Activated naive CD8-positive, alpha-beta T cell treated with anti-CD3 and anti-CD28 coated beads, Interleukin-2, amount 10 ng/mL, durations not matched to agents 7 days and 5 days (primary cell): ENCODE measurements around the gene ADAMTS20. TPM values are rescaled to one million over a fixed set of nuclear protein-coding genes. Genes with fewer than 3 reads are reported as not detected.

Experiments
- ATAC-seq: fragments of 150-1000 bp; cut with Tn5 transposase; one replicate; pipeline ENCODE4 v1.10.0; 2021; ENCODE audit warnings: low read depth, moderate library complexity
- POLR2A ChIA-PET: fragments of 350-600 bp; sonication (Branson Sonifier 250); formaldehyde crosslinking; loops from one replicate; lab custom pipeline; 2021; ENCODE audit warnings: antibody characterized with exemption; lab: Charles Lee
- DNase-seq: peaks from one replicate; pipeline ENCODE4 v3.0.0; 2021
- H3K27ac Mint-ChIP-seq: one replicate; pipeline ENCODE4 v1.8.0; 2022; ENCODE audit warnings: mild to moderate bottlenecking, mixed read lengths
- H3K27me3 Mint-ChIP-seq: one replicate; pipeline ENCODE4 v1.8.0; 2022; ENCODE audit warnings: mild to moderate bottlenecking, moderate library complexity, mixed read lengths
- H3K36me3 Mint-ChIP-seq: one replicate; pipeline ENCODE4 v1.8.0; 2021; ENCODE audit warnings: mild to moderate bottlenecking, mixed read lengths
- H3K4me1 Mint-ChIP-seq: one replicate; pipeline ENCODE4 v1.8.0; 2021; ENCODE audit warnings: mixed read lengths
- H3K4me3 Mint-ChIP-seq: one replicate; pipeline ENCODE4 v1.8.0; 2022; ENCODE audit warnings: mild to moderate bottlenecking, moderate library complexity, mixed read lengths
- H3K9me3 Mint-ChIP-seq: one replicate; pipeline ENCODE4 v1.8.0; 2021; ENCODE audit warnings: mixed read lengths
- total RNA-seq, 2 experiments: library from RNA; stranded (reverse); gene quantifications; one replicate each; pipeline ENCODE4 v1.2.3, GENCODE V29; 2021

The ADAMTS20 gene
- total RNA-seq, 2 experiments from 2014 or later = not detected

GRCh38 chr12:43336962-43337555, 214.9 kb downstream of the ADAMTS20 start:
- H3K9me3 Mint-ChIP-seq = no peaks in the 10 kb centered on the region

GRCh38 chr12:43333644-43334043, 218.4 kb downstream of the ADAMTS20 start:
- Mint-ChIP-seq H3K4me3 (no peak overlapping the region), H3K27ac (no peak overlapping the region)

More at GRCh38 chr12:43336962-43337555, 214.9 kb downstream of the ADAMTS20 start:
- no peak overlapping the region for H3K4me3 Mint-ChIP-seq
- DNase-seq (no peak), ATAC-seq (no peak)
- H3K36me3 Mint-ChIP-seq = no peaks in the 10 kb centered on the region
- POLR2A ChIA-PET = no interaction called here
- no peaks in the 10 kb centered on the region for H3K27me3 Mint-ChIP-seq
- H3K27ac Mint-ChIP-seq = no peak overlapping the region
- no peaks in the 10 kb centered on the region for H3K4me1 Mint-ChIP-seq

GRCh38 chr12:43332977-43333640, 218.9 kb downstream of the ADAMTS20 start:
- Mint-ChIP-seq H3K36me3 (no peaks in the 10 kb centered on the region), H3K9me3 (peaks cover 1% of the 10 kb centered on the region), H3K27me3 (no peaks in the 10 kb centered on the region), H3K27ac (no peak overlapping the region), H3K4me1 (no peaks in the 10 kb centered on the region), H3K4me3 (no peak overlapping the region)
- POLR2A ChIA-PET = no interaction called here
- ATAC-seq (no peak), DNase-seq (no peak)

More at GRCh38 chr12:43333644-43334043, 218.4 kb downstream of the ADAMTS20 start:
- no peaks in the 10 kb centered on the region for H3K36me3 Mint-ChIP-seq
- no peaks in the 10 kb centered on the region for H3K4me1 Mint-ChIP-seq
- no peaks in the 10 kb centered on the region for H3K27me3 Mint-ChIP-seq
- ATAC-seq (no peak), DNase-seq (no peak)
- POLR2A ChIA-PET = no interaction called here
- H3K9me3 Mint-ChIP-seq = peaks cover 1% of the 10 kb centered on the region

GRCh38 chr12:43331935-43332334, 220.1 kb downstream of the ADAMTS20 start:
- H3K4me1 Mint-ChIP-seq = no peaks in the 10 kb centered on the region
- no peaks in the 10 kb centered on the region for H3K36me3 Mint-ChIP-seq
- no peak overlapping the region for H3K27ac Mint-ChIP-seq
- H3K9me3 Mint-ChIP-seq = peaks cover 1% of the 10 kb centered on the region
- no peaks in the 10 kb centered on the region for H3K27me3 Mint-ChIP-seq
- ATAC-seq (no peak), DNase-seq (no peak)
- H3K4me3 Mint-ChIP-seq = no peak overlapping the region
- POLR2A ChIA-PET = no interaction called here

- H3K27me3 Mint-ChIP-seq = no peaks in the 10 kb centered on the region
- H3K9me3 Mint-ChIP-seq = peaks cover 1% of the 10 kb centered on the region
- DNase-seq = no peak
- no peak overlapping the region for H3K27ac Mint-ChIP-seq
- H3K36me3 Mint-ChIP-seq = no peaks in the 10 kb centered on the region
- ATAC-seq = no peak
- no peak overlapping the region for H3K4me3 Mint-ChIP-seq
- H3K4me1 Mint-ChIP-seq = no peaks in the 10 kb centered on the region
- POLR2A ChIA-PET = no interaction called here
These were observed 222.6 kb downstream of the ADAMTS20 start for GRCh38 chr12:43329375-43329774.

- Mint-ChIP-seq H3K27me3 (no peaks in the 10 kb centered on the region), H3K4me1 (no peaks in the 10 kb centered on the region), H3K36me3 (no peaks in the 10 kb centered on the region), H3K9me3 (peaks cover 3% of the 10 kb centered on the region), H3K27ac (no peak overlapping the region), H3K4me3 (no peak overlapping the region)
- POLR2A ChIA-PET = no interaction called here
- no peak for ATAC-seq
- no peak for DNase-seq
These were observed 226.2 kb downstream of the ADAMTS20 start for GRCh38 chr12:43325786-43326185.

GRCh38 chr12:43320281-43320680, 231.7 kb downstream of the ADAMTS20 start:
- Mint-ChIP-seq H3K27me3 (no peaks in the 10 kb centered on the region), H3K27ac (no peak overlapping the region), H3K4me3 (no peak overlapping the region), H3K9me3 (peaks cover 1% of the 10 kb centered on the region), H3K36me3 (no peaks in the 10 kb centered on the region), H3K4me1 (no peaks in the 10 kb centered on the region)
- no peak for DNase-seq
- POLR2A ChIA-PET = no interaction called here
- no peak for ATAC-seq

- Mint-ChIP-seq H3K36me3 (no peaks in the 10 kb centered on the region), H3K27me3 (no peaks in the 10 kb centered on the region), H3K27ac (no peak overlapping the region), H3K4me1 (no peaks in the 10 kb centered on the region), H3K4me3 (no peak overlapping the region), H3K9me3 (peaks cover 1% of the 10 kb centered on the region)
- DNase-seq (no peak), ATAC-seq (no peak)
- POLR2A ChIA-PET = no interaction called here
These were observed 234.0 kb downstream of the ADAMTS20 start for GRCh38 chr12:43318021-43318420.

GRCh38 chr12:43317156-43317555, 234.8 kb downstream of the ADAMTS20 start:
- POLR2A ChIA-PET = no interaction called here
- no peak overlapping the region for H3K4me3 Mint-ChIP-seq
- H3K4me1 Mint-ChIP-seq = no peaks in the 10 kb centered on the region
- H3K27ac Mint-ChIP-seq = no peak overlapping the region
- peaks cover 1% of the 10 kb centered on the region for H3K9me3 Mint-ChIP-seq
- no peak for DNase-seq
- ATAC-seq = no peak
- H3K27me3 Mint-ChIP-seq = no peaks in the 10 kb centered on the region
- H3K36me3 Mint-ChIP-seq = no peaks in the 10 kb centered on the region

GRCh38 chr12:43316520-43316919, 235.5 kb downstream of the ADAMTS20 start:
- no peak for DNase-seq
- no peaks in the 10 kb centered on the region for H3K36me3 Mint-ChIP-seq
- H3K4me3 Mint-ChIP-seq = no peak overlapping the region
- POLR2A ChIA-PET = no interaction called here
- no peaks in the 10 kb centered on the region for H3K4me1 Mint-ChIP-seq
- ATAC-seq = no peak
- H3K9me3 Mint-ChIP-seq = no peaks in the 10 kb centered on the region
- H3K27me3 Mint-ChIP-seq = no peaks in the 10 kb centered on the region
- no peak overlapping the region for H3K27ac Mint-ChIP-seq

GRCh38 chr12:43315961-43316360, 236.0 kb downstream of the ADAMTS20 start:
- no peaks in the 10 kb centered on the region for H3K27me3 Mint-ChIP-seq
- H3K36me3 Mint-ChIP-seq = no peaks in the 10 kb centered on the region
- H3K4me1 Mint-ChIP-seq = no peaks in the 10 kb centered on the region
- DNase-seq = no peak
- ATAC-seq = no peak
- no peak overlapping the region for H3K4me3 Mint-ChIP-seq
- H3K9me3 Mint-ChIP-seq = no peaks in the 10 kb centered on the region
- H3K27ac Mint-ChIP-seq = no peak overlapping the region
- POLR2A ChIA-PET = no interaction called here

- Mint-ChIP-seq H3K4me3 (no peak overlapping the region), H3K36me3 (no peaks in the 10 kb centered on the region), H3K27ac (no peak overlapping the region), H3K9me3 (no peaks in the 10 kb centered on the region), H3K27me3 (no peaks in the 10 kb centered on the region), H3K4me1 (no peaks in the 10 kb centered on the region)
- DNase-seq (no peak), ATAC-seq (no peak)
- POLR2A ChIA-PET = no interaction called here
These were observed 239.0 kb downstream of the ADAMTS20 start for GRCh38 chr12:43312991-43313505.

GRCh38 chr12:43310596-43310995, 241.4 kb downstream of the ADAMTS20 start:
- Mint-ChIP-seq H3K27ac (no peak overlapping the region), H3K4me3 (no peak overlapping the region), H3K9me3 (no peaks in the 10 kb centered on the region), H3K36me3 (no peaks in the 10 kb centered on the region), H3K27me3 (no peaks in the 10 kb centered on the region), H3K4me1 (no peaks in the 10 kb centered on the region)
- no peak for ATAC-seq
- POLR2A ChIA-PET = no interaction called here
- DNase-seq = no peak

GRCh38 chr12:43309959-43310358, 242.0 kb downstream of the ADAMTS20 start:
- H3K4me3 Mint-ChIP-seq = no peak overlapping the region
- no peak overlapping the region for H3K27ac Mint-ChIP-seq
- ATAC-seq (no peak), DNase-seq (no peak)
- no peaks in the 10 kb centered on the region for H3K9me3 Mint-ChIP-seq
- no peaks in the 10 kb centered on the region for H3K36me3 Mint-ChIP-seq
- POLR2A ChIA-PET = no interaction called here
- no peaks in the 10 kb centered on the region for H3K4me1 Mint-ChIP-seq
- H3K27me3 Mint-ChIP-seq = no peaks in the 10 kb centered on the region
